HL-60/S4 treated with phorbol 12-myristate 13-acetate at 8.2 ng/mL for 4 days and 3 days (cell line): Measurements from ENCODE around the gene GPX2.

Experiments
- in situ Hi-C: fragments of 300-500 bp; cut with MboI; formaldehyde crosslinking; loops from 2 replicates; pipeline ENCODE4 v1.15.0; 2022; ENCODE audit warnings: low sequenced_read_pairs

Gene GPX2

GRCh38 chr14:64942531-64943111 lies at the start of gene GPX2:
Gene GPX2 (minus strand): TSS chr14:64942745. CDS start chr14:64942726, 19 bp downstream.
- in situ Hi-C loops = no loop called here

- in situ Hi-C loops = no loop called here
Observed at GRCh38 chr14:64990939-64991338, 48.4 kb upstream of the GPX2 start.

GRCh38 chr14:64990296-64990695 lies 47.8 kb upstream of the GPX2 start:
- in situ Hi-C loops = no loop called here

- in situ Hi-C loops = no loop called here
Observed at GRCh38 chr14:64987438-64987767, 44.9 kb upstream of the GPX2 start.

GRCh38 chr14:64986648-64987437 lies 44.3 kb upstream of the GPX2 start, which contains the start of gene FNTB:
Gene FNTB (plus strand): TSS chr14:64986895. CDS start chr14:64986954, 59 bp downstream.
- in situ Hi-C loops = no loop called here

- in situ Hi-C loops = no loop called here
Observed at GRCh38 chr14:64983439-64984310, 41.1 kb upstream of the GPX2 start.

- in situ Hi-C loops = no loop called here
Observed at GRCh38 chr14:64979336-64980074, 37.0 kb upstream of the GPX2 start.

- in situ Hi-C loops = no loop called here
Observed at GRCh38 chr14:64974563-64974962, 32.0 kb upstream of the GPX2 start.

GRCh38 chr14:64973826-64974225 lies 31.3 kb upstream of the GPX2 start:
- in situ Hi-C loops = no loop called here

- in situ Hi-C loops = no loop called here
Observed at GRCh38 chr14:64973026-64973442, 30.5 kb upstream of the GPX2 start.

- in situ Hi-C loops = no loop called here
Observed at GRCh38 chr14:64971943-64972791, 29.6 kb upstream of the GPX2 start, which contains the start of gene RAB15. Gene RAB15 (minus strand): TSS chr14:64972336. CDS start chr14:64972076, 260 bp downstream.

- in situ Hi-C loops = no loop called here
Observed at GRCh38 chr14:64971491-64971942, 29.0 kb upstream of the GPX2 start.

- in situ Hi-C loops = no loop called here
Observed at GRCh38 chr14:64970776-64971477, 28.4 kb upstream of the GPX2 start.

GRCh38 chr14:64970041-64970440 lies 27.5 kb upstream of the GPX2 start:
- in situ Hi-C loops = no loop called here

- in situ Hi-C loops = no loop called here
Observed at GRCh38 chr14:64968651-64969050, 26.1 kb upstream of the GPX2 start.

- in situ Hi-C loops = no loop called here
Observed at GRCh38 chr14:64968167-64968566, 25.6 kb upstream of the GPX2 start.

- in situ Hi-C loops = no loop called here
Observed at GRCh38 chr14:64966976-64967375, 24.4 kb upstream of the GPX2 start.

GRCh38 chr14:64965356-64966000 lies 22.9 kb upstream of the GPX2 start:
- in situ Hi-C loops = no loop called here

GRCh38 chr14:64963611-64964010 lies 21.1 kb upstream of the GPX2 start:
- in situ Hi-C loops = no loop called here
